Retinal pigment epithelial cell (primary cell): ENCODE measurements around the gene CGNL1.

ENCODE experiments used
- DNase-seq: peaks from one replicate; pipeline ENCODE4 v3.0.0-alpha.2; 2010; ENCODE audit warnings: low read depth
- H3K4me3 ChIP-seq: 2 replicates; pipeline ENCODE4 v1.5.1; 2011; ENCODE audit warnings: mild to moderate bottlenecking, low read length, control low read depth, moderate library complexity
- TF ChIP-seq, protein P1 (sequence below): conservative IDR thresholded peaks from 2 replicates; pipeline ENCODE4 v1.5.1; 2011; ENCODE audit warnings: low read depth, low read length, control low read depth, inconsistent platforms

Gene CGNL1

GRCh38 chr15:57592836-57593420 is 216.6 kb downstream of the CGNL1 start:
- no peak overlapping the region for H3K4me3 ChIP-seq

GRCh38 chr15:57594479-57594878 is 218.2 kb downstream of the CGNL1 start:
- no peak for DNase-seq
- H3K4me3 ChIP-seq = no peak overlapping the region
- TF ChIP-seq, protein P1, sequence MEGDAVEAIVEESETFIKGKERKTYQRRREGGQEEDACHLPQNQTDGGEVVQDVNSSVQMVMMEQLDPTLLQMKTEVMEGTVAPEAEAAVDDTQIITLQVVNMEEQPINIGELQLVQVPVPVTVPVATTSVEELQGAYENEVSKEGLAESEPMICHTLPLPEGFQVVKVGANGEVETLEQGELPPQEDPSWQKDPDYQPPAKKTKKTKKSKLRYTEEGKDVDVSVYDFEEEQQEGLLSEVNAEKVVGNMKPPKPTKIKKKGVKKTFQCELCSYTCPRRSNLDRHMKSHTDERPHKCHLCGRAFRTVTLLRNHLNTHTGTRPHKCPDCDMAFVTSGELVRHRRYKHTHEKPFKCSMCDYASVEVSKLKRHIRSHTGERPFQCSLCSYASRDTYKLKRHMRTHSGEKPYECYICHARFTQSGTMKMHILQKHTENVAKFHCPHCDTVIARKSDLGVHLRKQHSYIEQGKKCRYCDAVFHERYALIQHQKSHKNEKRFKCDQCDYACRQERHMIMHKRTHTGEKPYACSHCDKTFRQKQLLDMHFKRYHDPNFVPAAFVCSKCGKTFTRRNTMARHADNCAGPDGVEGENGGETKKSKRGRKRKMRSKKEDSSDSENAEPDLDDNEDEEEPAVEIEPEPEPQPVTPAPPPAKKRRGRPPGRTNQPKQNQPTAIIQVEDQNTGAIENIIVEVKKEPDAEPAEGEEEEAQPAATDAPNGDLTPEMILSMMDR = no peak

More at GRCh38 chr15:57592836-57593420, 216.6 kb downstream of the CGNL1 start:
- DNase-seq = no peak
- TF ChIP-seq, protein P1 = no peak

DNA sequence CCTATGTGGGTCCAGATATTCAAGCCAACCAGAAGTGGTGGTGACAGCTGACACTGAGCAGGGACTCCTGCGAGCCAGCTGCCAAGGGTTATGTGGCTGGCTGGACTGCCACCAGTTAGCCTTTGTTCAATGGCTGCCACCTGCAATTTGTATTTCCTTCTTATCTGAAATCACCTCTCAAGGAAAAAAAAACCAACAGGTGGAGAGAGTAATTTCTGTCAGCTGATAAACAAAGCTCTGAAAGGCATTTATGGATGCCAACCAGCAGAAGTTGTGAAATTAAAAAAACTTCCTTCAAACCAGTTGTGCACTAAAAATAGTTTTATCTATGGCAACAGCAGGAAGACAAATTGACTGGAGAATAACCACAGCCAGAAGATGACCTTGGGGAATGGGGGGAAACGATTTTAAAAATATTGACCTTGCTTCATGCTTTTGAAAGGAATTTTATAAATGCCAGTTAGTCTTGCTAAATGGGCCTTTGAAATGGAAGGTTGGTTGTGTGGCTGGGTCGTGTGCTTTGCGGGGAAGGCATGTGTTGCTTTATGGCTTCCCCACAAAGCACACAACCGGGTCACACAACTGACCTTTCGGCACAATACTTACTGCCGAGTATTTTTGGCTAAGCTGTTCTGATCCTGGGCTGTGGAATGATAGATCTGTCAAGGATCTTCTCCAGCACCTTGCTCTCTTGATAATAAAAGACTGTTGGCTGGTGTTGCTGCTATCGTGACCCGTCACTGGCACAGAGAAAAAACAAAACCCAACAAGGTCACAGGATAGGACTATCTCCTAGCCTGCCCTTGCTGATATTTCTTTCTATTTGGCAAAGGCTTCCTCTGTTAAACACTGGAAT is 218.9 kb downstream of the CGNL1 start:
- no peak for DNase-seq
- no peak overlapping the region for H3K4me3 ChIP-seq
- TF ChIP-seq, protein P1 = no peak

DNA sequence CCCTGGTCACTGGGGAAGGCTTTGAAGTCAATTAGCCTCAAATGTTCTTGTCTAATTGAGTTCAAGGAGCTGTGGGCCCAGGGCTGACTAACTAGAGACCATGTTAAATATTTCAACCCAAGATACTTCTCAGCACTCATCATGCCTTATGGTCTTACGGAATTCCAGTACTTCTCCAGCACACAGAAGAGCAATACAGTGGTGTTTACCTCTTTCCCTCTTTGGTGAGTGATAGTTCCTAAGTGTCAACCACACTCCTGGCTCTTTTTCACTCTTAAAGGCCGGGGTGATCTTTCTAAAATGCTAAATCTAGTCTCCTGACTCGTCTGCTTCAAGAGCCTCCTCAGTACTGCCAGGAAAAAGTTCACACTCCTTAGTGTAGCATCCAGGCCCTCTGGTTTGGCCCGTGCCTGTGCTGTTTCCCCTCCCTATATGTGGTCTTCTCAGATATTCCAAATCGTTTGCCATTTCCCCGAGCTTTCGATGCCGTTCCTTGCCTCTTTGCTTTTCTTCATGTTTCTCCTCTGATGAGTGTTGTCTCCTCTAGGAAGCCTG is 220.1 kb downstream of the CGNL1 start:
- DNase-seq = no peak
- H3K4me3 ChIP-seq = no peak overlapping the region
- TF ChIP-seq, protein P1 = no peak

DNA sequence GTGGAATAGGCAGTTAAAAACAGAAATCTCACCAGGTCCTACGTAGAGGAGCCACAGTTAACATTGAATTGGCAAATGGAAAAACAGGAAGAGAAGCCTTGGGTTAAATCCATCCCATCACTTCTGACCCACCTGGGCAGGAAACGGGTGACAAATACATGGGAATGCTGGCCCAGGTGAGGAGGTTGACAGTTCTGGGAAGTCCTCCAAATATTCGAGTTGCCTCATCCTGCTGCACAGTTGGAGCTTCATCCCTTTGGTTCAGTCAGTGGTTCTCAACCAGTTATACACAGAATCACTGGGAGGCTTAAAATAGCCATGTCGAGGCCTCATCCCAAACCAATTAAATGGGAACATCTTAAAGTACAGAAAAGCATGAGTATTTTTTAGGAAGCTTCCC is 220.7 kb downstream of the CGNL1 start:
- TF ChIP-seq, protein P1 = no peak
- H3K4me3 ChIP-seq = no peak overlapping the region
- DNase-seq = no peak

GRCh38 chr15:57597431-57597830 is 221.1 kb downstream of the CGNL1 start:
- TF ChIP-seq, protein P1 = no peak
- H3K4me3 ChIP-seq = no peak overlapping the region
- no peak for DNase-seq

DNA sequence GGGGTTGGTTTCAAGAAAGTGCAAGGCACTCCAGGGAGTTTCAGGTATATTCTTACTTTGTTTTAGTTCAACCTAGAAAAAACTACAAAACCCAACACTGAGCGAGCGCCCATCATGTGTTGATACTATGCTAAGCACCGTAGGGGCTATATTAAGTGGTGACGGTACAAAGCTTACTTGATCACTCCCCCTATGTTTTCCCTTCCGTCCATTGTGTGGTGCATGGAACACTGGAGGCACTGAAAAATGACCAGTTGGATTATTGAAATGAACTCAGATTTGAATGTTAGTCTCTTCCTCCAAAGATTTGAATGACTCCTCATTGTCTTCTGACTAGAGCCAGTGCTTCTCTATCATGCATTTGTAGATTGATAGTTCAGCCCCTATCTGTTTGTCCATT is 222.0 kb downstream of the CGNL1 start:
- DNase-seq = no peak
- TF ChIP-seq, protein P1 = no peak
- no peak overlapping the region for H3K4me3 ChIP-seq
